Activated CD8-positive, alpha-beta memory T cell treated with anti-CD3 and anti-CD28 coated beads, Interleukin-2, amount 50 U/mL, for 1 hour (primary cell): Measurements from ENCODE around the gene TOP3B.
A peak's percentile ranks its signal among the peaks of the same experiment; 100 is the strongest.
"Not testable (repeated sequence)": the region's sequence is repeated elsewhere in the genome, so short reads cannot be mapped to it uniquely, and the experiment has no call there.

Experiments used
- DNase-seq: peaks from one replicate; pipeline ENCODE4 v3.0.0-alpha.2; 2020; ENCODE audit errors: extremely low read depth

Gene TOP3B

DNA sequence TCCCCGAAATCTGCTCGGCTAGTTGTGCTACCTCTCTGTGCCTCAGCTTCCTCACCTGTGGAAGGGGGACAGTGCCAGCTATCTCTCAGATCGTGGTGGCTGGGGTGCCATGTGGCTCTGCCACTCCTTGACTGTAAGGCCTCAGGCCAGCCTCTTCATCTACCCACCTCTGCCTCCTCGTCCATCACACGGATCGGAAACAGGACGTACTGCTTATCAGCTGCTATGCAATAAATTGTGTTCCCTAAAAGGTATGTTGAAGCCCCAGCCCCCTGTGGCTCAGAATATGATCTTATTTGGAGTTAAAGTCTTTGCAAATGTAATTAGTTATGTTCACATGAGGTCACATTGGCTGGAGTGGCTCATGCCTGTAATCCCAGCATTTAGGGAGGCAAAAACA is 37.7 kb downstream of the TOP3B start:
- DNase-seq = no peak

DNA sequence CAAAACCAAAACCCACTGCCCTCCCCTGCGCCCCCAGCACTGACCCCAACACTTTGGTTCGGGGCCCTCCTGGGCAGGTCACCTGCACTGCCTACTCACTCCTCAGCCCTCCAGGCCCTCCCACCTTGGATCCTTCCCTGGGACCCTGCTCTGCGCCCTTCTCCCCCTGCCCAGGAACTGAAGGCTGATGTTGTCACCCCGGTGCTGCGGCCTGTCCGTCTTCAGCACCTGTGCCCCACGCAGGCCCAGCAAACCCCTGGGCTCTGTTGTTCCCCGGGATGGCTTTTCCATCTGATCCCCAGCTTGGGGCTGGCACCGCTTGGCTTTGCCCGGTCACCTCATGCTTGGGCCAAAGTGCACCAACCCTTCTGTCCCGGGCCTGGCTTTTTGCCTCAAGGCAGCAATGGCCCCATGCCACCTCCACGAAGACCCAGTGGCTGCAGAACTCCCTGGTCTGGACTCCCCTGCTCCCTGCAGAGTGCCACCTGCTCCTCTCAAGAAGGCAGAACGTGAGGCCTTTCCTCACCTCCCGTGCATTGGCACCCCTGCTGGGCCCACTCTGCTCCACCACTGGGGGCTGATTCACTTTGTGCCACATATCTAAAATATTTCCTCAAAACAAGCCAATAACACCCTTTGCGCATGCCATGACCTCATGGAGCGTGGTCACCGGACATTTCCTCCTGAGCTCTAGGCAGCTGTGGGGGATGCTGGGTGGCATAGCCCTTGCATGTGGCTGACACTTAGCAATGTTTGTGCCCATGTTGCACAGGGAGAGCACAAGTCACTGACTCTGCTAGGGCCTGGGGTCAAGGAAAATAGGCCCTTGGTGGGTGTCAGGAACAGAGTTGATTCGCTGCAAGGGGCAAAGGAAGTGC is 38.8 kb downstream of the TOP3B start:
- DNase-seq = no peak

DNA sequence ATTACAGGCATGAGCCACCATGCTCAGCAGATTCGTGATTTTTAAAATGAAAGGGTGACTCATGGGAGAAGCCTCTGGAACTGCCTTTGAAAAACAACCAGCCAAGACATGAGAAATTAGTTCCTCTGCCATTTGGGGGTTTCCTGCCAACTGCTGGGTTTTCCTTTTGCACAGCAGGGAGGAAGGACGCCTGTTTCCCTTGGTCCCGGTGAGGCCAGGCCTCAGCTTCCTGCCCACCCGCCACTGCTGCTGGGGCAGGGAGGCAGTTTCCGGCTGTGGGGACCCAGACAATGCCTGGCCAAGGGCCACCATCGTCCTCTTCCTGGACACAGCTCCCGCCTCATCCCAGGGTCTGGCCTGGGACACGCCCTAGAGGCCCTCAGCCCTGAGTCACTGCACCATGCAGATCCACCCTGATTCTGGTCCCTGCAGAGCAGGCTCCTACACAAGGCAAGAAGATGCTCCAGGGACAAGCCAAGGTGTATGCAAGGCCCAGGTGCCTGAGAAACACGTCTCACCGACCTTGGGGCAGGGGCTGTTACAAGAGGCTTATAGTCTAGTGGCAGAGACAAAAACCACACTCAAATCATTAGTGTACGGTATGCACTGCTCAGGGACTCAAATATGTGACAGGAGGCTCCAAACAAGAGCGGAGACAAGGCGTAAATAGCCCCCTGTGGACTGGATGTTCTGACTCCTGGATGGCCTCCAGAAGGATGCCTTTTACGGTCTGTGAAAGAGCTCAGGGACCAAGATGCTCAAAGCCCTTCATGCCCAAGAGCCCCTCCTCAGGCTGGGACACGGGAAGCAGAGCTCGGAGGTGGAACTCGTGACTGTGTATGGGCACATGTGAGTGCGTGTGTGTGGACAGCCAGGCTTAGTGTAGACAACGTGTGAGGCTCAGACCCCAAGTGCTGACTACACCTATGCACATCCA is 39.9 kb downstream of the TOP3B start:
- DNase-seq = no peak

DNA sequence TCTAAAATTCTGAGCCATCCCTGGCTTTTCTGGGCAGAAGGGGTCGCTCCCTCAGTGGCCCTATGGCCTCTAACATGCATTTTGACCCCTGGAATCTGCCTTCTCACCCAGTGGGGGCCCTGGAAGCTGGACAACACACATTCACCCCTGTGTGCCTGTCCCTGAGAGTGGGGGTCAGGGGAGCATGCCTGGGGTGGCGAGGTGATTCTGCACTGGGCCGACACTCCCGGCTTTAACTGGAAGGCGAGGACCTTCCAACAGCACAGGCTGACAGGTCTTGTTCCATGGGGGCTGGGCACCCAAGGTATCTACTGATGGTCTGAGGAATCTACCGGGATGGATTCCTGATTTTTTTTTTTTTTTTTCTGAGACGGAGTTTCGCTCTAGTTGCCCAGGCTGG is 40.7 kb downstream of the TOP3B start:
- DNase-seq = no peak

DNA sequence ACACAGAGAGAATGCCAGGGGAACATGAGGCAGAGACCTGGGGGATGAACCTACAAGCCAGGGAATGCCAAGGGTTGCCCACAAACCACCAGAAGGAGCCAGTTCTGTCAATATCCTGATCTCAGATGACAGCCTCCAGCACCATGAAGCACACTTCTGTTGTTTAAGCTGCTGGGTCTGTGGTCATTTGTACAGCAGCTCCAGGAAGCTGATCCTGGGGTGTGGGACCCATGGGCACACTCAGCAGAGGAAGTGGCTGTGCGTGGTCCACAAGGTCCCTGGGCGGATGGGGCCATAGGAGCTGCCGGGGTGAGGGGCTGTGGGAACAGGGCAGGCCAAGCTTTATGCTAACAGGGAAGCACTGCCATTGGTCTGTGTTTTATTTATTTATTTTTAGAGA is 42.1 kb downstream of the TOP3B start:
- DNase-seq = no peak

DNA sequence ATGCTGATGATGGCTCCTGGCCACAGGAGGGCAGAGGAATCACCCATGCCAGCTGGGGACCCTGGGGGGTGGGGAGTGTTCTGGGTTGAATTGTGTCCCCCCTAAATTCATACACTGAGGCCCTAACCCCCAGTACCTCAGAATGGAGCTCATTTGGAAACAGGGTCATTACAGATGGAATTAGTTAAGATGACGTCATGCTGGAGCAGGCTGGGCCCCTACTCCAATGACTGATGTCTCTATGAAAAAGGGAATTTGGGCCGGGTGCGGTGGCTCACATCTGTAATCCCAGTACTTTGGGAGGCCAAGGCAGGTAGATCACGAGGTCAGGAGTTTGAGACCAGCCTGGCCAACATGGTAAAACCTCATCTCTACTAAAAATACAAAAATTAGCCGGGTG is 42.7 kb downstream of the TOP3B start:
- not testable (repeated sequence) for DNase-seq

DNA sequence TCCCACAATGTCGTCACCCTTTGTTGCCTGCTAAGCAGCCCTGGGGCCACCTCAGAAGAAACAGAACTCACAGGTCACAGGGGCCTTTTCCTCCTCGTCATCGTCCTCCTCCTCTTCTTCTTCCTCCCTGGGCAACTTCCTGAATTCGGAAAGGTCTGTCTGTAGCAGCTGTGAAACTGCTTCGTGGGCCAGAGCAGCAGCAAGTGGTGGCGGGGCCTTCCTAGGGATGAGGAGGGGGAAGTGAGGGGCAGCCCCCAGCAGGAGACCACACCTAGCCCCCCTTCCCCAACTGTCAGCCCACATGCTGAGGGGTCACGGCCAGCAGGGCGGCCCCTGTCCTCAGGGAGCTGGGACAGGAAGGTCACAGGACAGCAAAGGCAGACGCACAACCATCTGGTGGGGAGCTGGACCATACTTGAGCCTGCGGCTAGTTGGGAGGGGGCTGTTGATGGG is 43.1 kb downstream of the TOP3B start:
- no peak for DNase-seq

DNA sequence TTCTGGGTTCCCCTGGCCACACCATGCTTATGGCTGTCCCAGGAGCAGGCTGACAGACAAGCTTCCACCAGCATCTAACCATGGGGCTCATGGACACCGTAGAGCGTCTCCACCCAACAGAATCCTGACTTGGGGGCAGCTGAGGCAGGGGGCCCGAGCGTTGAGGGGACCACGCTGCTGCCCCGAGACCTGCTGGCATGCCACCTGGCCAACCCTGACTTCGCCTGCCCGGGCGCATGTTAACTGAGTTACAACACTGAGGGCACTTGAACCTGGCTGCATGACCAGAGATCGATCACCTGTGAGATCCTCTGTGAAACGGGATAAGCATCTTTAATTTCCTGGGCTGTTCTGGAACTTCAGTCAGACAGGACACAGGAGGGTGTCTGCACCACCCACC is 43.7 kb downstream of the TOP3B start:
- DNase-seq = no peak

DNA sequence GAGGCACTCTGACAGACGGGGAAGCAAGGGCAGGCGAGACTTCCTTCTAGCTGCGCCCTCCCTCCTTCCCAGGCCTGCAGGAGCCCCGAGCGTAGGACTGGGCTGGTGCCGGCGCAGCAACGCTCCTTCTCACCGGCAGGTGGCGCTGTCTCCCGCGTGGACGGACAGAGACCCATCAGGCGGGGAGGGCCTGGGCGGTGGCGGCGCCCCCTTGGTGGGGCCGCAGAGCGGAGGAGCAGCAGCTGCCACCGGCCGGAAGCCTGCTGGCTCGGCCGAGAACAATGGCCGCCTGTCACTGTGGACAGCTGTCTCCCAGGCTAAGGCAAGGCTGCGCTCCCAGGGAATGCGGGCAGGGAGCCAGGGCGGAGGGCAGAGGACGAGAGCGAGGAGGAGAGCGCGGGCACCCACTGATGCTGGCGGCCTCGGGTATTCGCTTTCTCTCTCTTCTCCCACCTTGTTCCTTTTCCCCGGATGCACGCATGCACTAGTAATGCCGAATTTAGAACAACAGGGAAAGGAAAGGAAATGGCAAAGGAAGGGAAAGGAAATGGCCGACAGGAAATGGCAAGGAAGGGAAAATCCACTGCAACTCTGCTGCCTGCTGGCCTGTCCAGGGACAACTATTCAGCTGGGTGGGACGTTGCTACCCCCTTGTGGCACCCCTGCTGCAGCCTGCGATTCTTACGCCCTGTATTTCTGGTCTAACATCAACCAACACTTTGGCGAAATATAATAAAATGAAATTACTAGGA is 44.3 kb downstream of the TOP3B start:
- peak; percentile 66 for DNase-seq

DNA sequence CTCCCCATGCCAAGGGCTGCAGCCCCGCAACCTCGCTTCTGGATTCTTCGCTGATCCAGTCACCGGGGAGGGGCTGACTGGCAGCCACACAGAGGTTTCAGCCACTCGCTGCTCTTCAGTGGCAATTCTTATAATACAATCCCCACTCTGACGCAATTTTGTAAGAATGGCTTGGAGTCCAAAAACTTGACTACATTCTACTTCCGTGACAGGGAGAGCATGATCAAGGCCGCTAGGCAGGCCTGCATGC is 44.8 kb downstream of the TOP3B start:
- no peak for DNase-seq

DNA sequence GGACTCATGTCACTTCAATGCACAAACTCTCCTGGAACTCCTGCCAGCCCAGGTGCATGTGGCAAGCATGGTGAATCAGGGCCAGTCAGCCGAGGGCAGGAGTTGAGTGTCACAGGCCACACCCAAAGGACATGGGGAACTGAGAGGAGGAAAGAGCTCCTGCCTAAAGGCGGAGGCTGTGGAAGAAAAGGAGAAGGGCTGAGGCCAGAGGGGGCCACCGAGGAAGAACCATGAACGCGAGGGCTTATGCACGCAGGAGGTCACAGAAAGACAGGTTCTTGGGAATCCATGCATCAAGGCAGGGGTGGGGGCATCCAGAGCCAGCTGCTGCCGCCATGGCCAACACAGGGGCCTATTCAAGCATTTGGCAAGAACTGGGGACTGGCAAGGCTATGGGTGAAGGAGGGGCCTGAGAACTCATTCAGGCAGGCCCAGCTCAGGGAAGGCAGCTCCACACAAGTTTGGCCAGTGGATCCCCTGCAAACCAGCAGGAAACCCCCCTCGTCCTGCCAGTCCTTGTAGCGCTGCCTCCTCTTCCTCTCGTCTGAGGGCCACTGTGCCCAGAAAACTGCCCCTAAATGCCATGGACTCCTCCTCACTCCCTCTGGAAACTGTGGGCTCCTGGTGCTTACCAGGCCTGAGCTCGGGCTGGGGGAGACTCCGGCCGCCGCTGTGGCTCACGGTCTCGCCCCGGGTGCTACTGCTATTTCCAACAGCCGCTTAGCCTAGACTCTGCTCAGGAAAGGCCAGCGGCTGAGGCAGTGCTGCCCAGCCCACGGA is 45.4 kb downstream of the TOP3B start:
- no peak for DNase-seq

DNA sequence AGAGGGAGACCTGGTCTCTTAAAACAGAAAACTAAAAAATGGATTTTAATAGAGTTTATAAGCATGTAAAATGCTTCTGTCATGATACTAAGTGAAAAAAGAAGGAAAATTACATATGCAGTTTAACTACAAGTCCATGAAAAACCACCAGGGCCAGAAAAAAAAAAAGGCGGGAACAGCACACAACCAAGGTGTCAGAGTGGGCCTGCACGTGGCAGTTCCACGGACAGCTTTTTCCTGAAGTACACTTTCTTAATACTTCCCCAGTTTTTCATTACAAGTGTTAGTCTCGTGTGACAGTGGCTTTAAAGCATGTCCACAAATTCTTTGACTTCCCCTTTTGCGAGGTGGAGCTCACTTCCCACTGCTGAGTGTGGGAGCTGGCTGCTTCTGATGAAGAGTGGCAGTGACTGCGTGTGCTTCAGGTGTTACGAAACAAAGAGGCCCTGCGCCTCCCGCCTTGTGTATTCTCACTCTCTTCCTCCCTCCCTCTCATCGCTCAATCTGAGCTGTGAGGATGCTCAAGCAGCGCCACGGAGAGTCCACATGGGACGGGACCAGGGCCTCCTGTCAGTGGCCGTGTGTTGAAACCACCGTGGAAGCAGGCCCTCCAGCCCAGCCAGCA is 46.3 kb downstream of the TOP3B start:
- no peak for DNase-seq

DNA sequence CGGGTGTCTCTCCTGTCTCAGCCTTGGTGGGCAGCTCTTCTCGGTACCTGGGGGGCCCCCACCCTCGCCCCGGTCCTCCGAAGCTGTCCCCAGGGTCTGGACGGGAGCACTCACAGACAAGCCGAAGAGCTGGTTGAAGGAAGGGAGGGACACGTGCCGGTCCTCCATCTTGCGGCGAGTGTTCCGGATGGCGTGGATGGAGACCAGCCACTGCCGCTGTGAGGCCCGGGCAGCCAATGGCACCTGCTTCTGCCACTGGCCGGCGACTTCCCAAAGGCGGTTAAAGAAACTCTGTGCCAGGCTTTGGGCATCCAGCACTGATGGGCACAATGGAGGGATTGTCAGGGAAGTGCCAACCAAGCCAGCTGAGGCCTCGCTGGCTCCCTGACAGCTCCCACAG is 48.7 kb downstream of the TOP3B start:
- DNase-seq = no peak

DNA sequence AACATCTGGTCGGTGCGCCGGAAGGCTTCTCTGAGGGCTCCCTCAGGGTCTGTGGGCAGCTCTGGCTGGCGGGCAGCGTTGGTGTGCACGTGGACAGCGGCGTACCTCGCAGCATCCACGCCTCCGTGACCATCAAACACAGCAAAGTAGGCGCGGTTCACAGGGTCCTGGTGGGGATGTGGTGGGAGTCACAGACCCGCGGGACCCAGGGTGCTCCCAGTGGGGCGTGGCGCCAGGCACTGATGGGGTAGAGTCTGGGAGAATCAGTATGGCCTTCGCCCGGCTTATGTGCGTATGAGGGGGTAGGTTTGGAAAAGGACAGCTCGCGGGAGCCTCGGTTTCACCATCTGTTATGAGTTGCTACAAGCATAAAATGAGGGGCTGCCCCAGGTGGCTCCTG is 49.2 kb downstream of the TOP3B start:
- no peak for DNase-seq

DNA sequence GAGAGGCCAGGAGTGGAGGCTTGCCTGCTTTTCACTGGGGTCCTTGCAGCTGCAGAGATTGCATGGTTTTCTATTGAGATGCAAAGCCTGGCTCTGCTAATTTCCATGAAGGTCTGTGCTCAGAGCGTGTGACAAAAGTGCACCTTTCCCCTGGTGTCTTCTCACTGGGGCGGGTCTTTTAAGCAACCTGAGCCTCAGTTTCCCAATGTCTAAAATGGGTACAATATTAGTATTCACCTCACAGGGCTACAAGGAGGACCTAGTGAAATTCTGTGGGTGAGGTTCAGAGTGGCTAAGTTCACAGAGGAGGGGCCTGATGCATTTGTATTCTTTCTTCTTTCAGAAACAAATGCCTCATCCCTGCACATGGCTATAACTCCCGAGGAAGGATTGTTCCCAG is 50.2 kb downstream of the TOP3B start:
- no peak for DNase-seq

DNA sequence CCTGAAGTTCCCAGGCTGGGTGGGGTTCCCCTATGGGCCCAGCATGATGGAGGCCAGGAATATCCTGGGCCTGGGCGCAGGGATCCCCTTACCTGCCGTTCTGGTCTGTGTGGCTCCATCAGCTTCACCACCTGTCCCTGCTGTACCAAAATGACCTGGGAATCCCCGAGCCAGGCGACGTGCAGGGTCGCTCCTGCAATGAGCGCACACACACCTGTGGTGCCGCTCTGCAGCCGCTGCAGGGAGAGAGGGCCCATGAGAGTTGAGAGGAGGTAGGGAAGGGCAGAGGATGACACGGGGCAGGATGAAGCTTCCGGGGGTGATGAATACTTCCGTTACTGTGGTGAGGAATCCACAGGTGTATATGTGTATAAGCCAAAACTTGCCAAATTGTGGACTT is 51.5 kb downstream of the TOP3B start:
- DNase-seq = no peak

DNA sequence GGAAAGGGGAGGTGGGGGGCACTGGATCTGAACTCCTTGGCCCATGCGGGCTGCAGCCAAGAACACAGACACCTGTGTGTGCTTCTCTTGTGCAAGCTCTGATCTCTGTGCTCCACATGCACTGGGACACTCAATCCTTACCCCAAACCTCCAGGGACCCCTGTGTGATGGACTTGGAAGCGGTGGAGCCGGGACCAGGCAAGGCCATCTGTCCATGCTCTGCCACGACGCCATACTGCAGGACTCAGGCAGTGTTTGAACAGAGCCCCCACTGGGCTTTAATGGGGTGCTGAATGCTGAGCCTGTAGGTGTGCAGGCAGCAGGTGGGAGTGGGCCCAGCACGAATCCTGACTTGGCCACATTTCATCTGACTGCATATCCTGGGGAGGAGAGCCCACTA is 53.3 kb downstream of the TOP3B start:
- DNase-seq = no peak

DNA sequence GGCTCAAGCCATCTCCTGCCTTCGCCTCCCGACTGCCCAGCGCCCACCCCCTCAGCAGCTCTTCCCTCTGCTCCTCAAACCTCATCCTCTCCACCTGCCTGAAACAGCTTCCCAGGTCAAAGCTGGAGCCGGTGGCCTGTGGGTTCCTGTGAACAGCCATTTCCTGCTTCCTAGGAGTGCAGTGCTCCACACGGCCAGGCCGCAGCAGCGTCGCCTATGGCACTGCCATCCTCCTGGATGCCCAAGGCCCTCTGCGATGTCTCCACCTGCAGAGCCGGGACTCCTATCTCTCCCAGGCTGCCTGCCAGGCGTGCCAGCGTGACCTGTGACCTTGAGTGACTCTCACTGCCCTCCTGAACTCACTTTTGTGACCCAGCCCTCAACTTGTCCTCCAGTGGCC is 54.5 kb downstream of the TOP3B start:
- DNase-seq = no peak

DNA sequence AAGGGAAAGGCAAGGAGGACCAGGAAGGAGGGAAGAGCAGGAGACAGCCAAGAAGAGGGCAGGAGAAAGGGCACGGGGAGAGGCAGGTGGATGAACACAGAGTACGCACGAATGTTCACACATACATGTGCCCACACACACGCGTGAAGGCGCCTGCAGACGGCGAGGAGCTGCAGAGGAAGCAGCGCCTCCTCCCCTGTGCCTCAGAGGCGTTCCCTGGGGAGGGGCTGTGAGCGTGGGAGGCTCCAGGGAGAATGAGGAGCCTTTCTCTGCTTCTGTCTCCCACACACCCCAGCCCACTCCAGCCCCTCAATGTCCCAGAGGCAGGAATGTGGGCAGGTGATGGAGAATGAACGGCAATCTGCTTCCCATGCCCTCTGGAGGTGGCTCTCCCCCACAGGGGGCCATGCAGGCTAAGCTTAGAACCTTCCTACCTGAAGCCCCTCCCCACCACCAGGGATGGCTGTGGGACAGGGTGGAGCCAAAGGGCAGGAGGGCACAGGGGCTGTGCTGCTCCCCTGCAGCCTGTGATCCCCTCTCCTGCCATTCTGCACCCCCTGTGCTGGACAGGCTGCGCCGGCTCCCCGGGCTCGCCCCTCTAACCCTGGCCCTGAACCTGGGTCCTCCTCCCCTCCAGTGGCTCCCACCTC is 55.3 kb downstream of the TOP3B start:
- no peak for DNase-seq

DNA sequence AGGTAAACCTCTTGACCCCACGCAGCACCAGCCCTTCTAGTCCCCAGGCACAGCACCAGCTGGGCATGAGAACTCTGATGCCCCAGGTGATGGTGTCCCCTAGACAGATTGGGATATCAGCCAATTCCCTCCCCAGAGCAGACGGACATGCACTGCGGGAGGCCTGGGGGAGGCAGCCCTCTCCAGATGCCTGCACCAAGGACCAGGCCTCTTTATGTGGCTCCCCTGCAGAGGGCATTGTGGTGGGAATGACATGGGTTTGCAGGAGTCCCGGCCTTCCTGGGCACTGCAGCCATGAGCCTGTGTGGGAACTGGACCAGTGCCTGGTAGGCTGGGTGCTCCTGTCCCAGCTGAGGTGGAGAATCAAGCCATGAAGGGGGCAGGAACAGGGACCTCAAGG is 55.9 kb downstream of the TOP3B start:
- no peak for DNase-seq

DNA sequence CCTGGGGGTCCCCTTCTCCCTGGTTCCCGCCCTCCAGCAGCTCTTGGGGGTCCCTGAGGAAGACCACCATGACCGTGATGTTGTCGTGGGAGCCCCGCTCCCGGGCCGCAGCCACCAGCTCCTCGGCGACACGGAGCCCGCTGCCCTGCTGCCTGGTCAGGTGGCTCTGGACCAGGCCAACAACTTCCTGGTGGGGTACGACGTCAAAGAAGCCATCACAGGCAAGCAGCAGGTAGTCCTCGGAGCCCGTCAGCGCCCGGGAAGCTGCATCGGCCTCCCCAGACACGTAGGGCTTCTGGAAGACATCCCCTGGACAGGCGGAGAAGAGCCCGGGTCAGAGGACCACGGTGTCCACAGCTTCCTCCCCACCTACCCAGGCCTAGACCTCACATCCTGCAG is 59.4 kb downstream of the TOP3B start:
- no peak for DNase-seq
